HFFc6 (cell line): ENCODE results near the gene CILP. TPM values are rescaled to one million over a fixed set of nuclear protein-coding genes. Genes with fewer than 3 reads are reported as not detected.
"Not testable (repeated sequence)": the region's sequence is repeated elsewhere in the genome, so short reads cannot be mapped to it uniquely, and the experiment has no call there.

Source experiments
- DNase-seq: peaks from one replicate; pipeline ENCODE4 v3.0.0-alpha.2; 2018
- H3K27ac Mint-ChIP-seq: 2 replicates; pipeline ENCODE4 v1.8.0; 2020; ENCODE audit warnings: mild to moderate bottlenecking, mixed read lengths
- H3K27me3 Mint-ChIP-seq: 2 replicates; pipeline ENCODE4 v1.8.0; 2021; ENCODE audit warnings: mild to moderate bottlenecking, moderate library complexity, mixed read lengths; ENCODE audit not compliant: insufficient read depth
- H3K36me3 Mint-ChIP-seq: 2 replicates; pipeline ENCODE4 v1.8.0; 2021; ENCODE audit warnings: low read depth, mixed read lengths
- H3K4me1 Mint-ChIP-seq: 2 replicates; pipeline ENCODE4 v1.8.0; 2020; ENCODE audit warnings: low read depth, mixed read lengths
- H3K4me3 Mint-ChIP-seq: 2 replicates; pipeline ENCODE4 v1.8.0; 2020; ENCODE audit warnings: mild to moderate bottlenecking, moderate library complexity, mixed read lengths
- H3K9me3 Mint-ChIP-seq: 2 replicates; pipeline ENCODE4 v1.8.0; 2020; ENCODE audit warnings: mild to moderate bottlenecking, mixed read lengths
- CTCF ChIP-seq: fragments of 200-600 bp; sonication (generic); IDR thresholded peaks from 2 replicates; pipeline ENCODE4 v1.5.0; 2021; ENCODE audit warnings: antibody characterized with exemption, mild to moderate bottlenecking
- total RNA-seq, 6 experiments: library from RNA; stranded (reverse); fragmentation: NEBNext Ultra II Directional; extraction: Animal tissue kit (Norgen Biotek cat#: 25700); gene quantifications; 2 replicates in 1 of 6; 3 replicates in 5 of 6; pipeline ENCODE4 v1.2.3, GENCODE V29; 2021

Gene CILP
- total RNA-seq, 6 experiments from 2014 or later = 0.05 TPM; not detected in 5

- Mint-ChIP-seq H3K9me3 (no peaks in the 10 kb centered on the region), H3K4me1 (peaks cover 16% of the 10 kb centered on the region), H3K27me3 (no peaks in the 10 kb centered on the region; the same call in 1 of the 2 replicates), H3K4me3 (no peak overlapping the region), H3K27ac (no peak overlapping the region), H3K36me3 (no peaks in the 10 kb centered on the region)
- no peak for TF ChIP-seq CTCF
- no peak for DNase-seq
Observed at GRCh38 chr15:65246939-65247338, 35.7 kb upstream of the CILP start.

- no peak overlapping the region for H3K4me3 Mint-ChIP-seq
- peaks cover 13% of the 10 kb centered on the region for H3K4me1 Mint-ChIP-seq
- no peak for TF ChIP-seq CTCF
- H3K27me3 Mint-ChIP-seq = no peaks in the 10 kb centered on the region; the same call in 1 of the 2 replicates
- no peak for DNase-seq
- no peaks in the 10 kb centered on the region for H3K9me3 Mint-ChIP-seq
- H3K36me3 Mint-ChIP-seq = no peaks in the 10 kb centered on the region
- H3K27ac Mint-ChIP-seq = peak overlapping the region; percentile 79
Observed at GRCh38 chr15:65246026-65246714, 34.9 kb upstream of the CILP start.

GRCh38 chr15:65245096-65245856 is 34.0 kb upstream of the CILP start:
- Mint-ChIP-seq H3K27me3 (no peaks in the 10 kb centered on the region; the same call in 1 of the 2 replicates), H3K36me3 (no peaks in the 10 kb centered on the region), H3K9me3 (no peaks in the 10 kb centered on the region), H3K27ac (peak overlapping the region; percentile 79), H3K4me3 (no peak overlapping the region), H3K4me1 (peaks cover 11% of the 10 kb centered on the region)
- peak; percentile 53 for DNase-seq
- TF ChIP-seq CTCF = no peak

- TF ChIP-seq CTCF = no peak
- H3K9me3 Mint-ChIP-seq = no peaks in the 10 kb centered on the region
- peaks cover 11% of the 10 kb centered on the region for H3K4me1 Mint-ChIP-seq
- H3K4me3 Mint-ChIP-seq = no peak overlapping the region
- no peaks in the 10 kb centered on the region; the same call in 1 of the 2 replicates for H3K27me3 Mint-ChIP-seq
- H3K36me3 Mint-ChIP-seq = no peaks in the 10 kb centered on the region
- DNase-seq = no peak
- H3K27ac Mint-ChIP-seq = no peak overlapping the region
Observed at GRCh38 chr15:65244638-65245037, 33.4 kb upstream of the CILP start.

GRCh38 chr15:65236443-65236842 is 25.2 kb upstream of the CILP start:
- not testable (repeated sequence) for DNase-seq, H3K27ac Mint-ChIP-seq, H3K4me3 Mint-ChIP-seq, H3K27me3 Mint-ChIP-seq, H3K36me3 Mint-ChIP-seq, H3K4me1 Mint-ChIP-seq, H3K9me3 Mint-ChIP-seq

GRCh38 chr15:65233696-65234095 is 22.4 kb upstream of the CILP start:
- Mint-ChIP-seq H3K27me3 (no peaks in the 10 kb centered on the region), H3K4me1 (no peaks in the 10 kb centered on the region), H3K9me3 (no peaks in the 10 kb centered on the region), H3K4me3 (no peak overlapping the region), H3K27ac (no peak overlapping the region), H3K36me3 (no peaks in the 10 kb centered on the region)
- TF ChIP-seq CTCF = no peak
- no peak for DNase-seq
